IPS-NIHi7 (cell line): ENCODE measurements around the gene BHLHE40.

ENCODE experiments used
- DNase-seq: peaks from one replicate; pipeline ENCODE4 v3.0.0; 2012; ENCODE audit warnings: mixed read lengths; ENCODE audit errors: extremely low spot score

The BHLHE40 gene

DNA sequence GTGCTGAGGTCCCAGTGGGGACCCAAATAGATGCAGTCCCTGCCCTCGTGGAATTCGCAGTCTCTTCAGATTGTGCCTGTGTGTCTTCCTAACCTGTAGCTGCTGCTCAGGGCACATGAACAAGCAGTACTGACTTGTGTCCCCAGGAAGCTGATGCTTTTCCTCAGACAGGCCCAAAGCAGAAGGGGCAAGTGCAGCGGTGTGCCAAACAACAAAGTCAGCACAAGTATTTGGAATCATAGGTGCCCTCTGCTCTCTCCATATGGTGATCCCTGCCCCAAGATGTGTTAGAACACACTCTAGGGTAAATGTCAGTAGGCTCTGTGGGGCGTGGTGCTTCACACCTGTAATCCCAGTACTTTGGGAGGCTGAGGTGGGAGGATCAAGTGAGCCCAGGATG, 21.9 kb downstream of the BHLHE40 start:
- no peak for DNase-seq

GRCh38 chr3:5001805-5002173, 22.6 kb downstream of the BHLHE40 start:
- DNase-seq = no peak

DNA sequence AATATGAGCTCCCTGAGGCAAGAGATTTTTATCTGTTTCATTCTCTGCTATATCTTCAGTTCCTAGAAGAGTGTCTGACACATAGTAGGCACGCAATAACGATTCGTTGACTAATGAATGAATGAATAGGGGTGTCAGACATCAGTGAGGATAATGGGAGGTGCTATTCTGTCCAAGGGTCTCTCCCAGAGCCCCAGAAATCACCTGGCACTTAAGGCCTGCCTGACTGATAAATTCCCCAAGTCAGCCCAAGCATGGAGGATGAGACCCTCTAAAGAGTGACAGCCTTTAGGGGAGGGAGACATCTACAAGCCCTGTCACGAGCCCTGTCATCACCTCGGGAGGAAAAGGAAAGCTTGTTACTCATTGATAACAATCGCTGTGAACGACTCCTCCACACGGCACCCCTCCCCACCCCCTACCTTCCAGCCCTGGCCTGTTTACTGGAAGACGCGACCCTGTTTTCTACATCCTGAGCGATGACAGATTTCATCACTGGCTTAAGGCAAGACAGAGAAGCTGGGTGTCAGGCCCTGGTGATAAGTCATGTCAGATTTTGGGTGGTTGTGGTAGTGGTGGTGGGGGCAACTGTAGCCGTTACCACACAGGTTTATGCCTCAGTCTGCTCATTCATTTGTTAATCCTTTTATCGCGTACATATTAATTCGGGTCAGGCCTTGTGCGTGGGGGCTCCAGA, 23.1 kb downstream of the BHLHE40 start:
- peak; percentile 43 for DNase-seq

GRCh38 chr3:5002871-5003247, 23.6 kb downstream of the BHLHE40 start:
- DNase-seq = no peak

DNA sequence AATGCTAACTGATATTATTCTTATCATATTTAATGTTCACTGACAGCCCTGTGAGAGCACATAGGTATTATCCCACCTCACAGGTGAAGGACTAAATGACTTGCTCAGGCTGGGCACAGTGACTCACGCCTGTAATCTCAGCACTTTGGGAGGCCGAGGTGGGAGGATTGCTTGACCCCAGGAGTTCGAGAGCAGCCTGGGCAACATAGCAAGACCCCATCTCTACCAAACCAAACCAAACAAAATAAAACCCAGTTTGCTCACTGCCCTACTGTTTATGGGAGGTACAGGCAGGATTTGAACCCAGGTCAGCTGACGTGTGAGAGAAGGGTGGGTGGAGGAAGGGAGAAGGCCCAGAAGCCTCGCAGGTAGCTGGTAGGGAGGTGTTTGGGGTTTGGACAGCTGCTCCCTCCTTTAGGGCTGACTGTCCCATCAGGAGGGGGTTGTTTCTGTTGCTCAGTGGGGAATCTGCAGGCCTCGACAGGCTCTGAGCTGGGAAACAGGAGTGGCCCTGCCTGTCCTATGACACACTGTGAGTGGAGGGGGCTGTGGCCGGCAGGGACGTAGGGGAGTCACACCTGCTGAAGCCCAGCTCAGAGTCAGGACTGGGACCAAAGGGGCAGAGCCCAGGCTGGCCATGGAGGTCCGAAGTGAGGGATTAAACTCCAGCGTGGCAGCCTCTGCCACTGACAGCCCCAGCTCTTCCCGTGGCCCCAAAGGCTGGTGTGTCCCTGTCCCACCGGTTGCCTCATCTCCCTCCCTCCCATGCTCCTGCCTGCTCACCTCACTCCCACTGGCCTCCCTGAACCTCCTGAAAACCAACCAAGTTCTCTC, 25.3 kb downstream of the BHLHE40 start:
- DNase-seq = no peak

GRCh38 chr3:5005367-5005766, 26.1 kb downstream of the BHLHE40 start:
- DNase-seq = no peak

DNA sequence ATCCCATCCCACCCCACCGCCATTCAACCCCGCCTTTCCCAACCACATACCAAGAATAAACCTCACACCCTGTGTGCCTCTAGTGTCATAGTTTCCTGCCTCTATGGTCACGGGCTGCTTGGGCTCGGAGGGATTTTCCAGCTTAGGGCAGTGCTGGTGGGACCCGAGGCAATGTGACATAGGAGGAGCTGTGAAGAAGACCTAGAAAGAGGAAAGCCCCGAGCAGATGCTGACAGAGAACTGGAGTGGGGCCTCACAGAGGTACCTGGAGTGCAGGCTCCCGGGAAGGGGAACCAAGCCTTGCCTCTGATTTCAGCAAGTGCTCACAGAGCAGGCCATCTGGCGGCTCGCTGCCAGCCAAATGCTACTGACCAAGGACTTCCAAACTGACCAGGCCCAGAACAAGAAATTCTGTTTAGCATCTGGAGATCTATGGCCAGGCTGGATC, 27.5 kb downstream of the BHLHE40 start:
- DNase-seq = no peak

- DNase-seq = no peak
Observed at GRCh38 chr3:5007873-5008272, 28.6 kb downstream of the BHLHE40 start.

- DNase-seq = no peak
Observed at GRCh38 chr3:5009506-5010109, 30.4 kb downstream of the BHLHE40 start.

DNA sequence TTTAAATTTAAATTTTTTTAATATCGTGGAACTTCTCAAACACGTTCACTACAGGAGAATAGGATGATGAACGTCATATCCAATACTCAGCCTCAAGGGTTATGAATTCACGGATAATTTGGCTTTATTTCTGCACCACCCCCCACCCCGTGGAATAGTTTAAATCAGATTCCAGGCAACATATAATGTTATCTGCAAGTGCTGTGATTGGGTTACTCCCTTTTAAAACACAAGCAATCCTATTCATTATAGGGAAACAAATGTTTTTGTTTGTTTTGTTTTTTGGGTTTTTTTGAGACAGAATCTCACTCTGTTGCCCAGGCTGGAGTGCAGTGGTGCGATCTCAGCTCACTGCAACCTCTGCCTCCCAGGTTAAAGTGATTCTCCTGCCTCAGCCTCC, 30.9 kb downstream of the BHLHE40 start:
- no peak for DNase-seq

GRCh38 chr3:5010706-5011554, 31.7 kb downstream of the BHLHE40 start:
- no peak for DNase-seq

GRCh38 chr3:5011555-5012256, 32.5 kb downstream of the BHLHE40 start:
- DNase-seq = no peak

DNA sequence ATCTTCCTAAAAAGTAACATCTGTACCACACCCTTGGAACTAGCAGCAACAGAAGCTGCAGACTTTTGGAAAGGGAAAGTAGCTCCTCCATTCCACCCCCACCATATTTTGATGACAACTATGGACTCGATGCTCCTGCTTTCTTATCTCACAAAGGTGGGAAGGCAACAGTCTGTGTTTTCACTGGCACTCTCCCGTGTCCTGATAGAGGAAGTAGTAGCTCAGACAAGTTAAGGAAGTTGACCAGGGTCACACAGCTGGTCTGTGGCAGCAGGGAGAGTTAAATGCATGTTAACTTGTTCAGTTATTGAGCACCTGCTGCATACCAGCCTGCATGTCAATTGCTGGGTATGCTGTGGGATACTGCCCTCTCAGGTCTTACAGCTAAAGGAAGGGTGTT, 33.1 kb downstream of the BHLHE40 start:
- no peak for DNase-seq

GRCh38 chr3:5013021-5013906, 34.0 kb downstream of the BHLHE40 start:
- DNase-seq = peak; percentile 68

DNA sequence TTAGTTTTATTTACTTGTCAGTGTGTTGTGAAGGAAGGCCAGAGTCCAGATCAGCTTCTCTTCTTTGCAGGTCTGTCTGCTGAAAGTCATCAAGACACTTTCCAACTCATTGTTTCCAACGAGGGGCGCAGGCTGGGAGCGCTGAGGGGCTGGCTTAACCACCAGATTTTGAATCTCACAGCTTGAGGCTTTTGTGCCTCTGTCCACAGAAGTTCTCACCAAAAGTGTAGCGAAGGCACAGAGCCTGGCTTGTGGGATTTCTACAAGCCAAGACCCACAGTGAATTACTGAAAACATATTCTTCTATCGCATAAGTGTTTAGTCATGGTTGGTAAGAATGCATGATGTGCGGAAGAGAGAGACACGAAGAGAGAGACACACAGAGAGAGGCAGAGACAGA, 35.2 kb downstream of the BHLHE40 start:
- DNase-seq = no peak

GRCh38 chr3:5015056-5015455, 35.8 kb downstream of the BHLHE40 start:
- no peak for DNase-seq

DNA sequence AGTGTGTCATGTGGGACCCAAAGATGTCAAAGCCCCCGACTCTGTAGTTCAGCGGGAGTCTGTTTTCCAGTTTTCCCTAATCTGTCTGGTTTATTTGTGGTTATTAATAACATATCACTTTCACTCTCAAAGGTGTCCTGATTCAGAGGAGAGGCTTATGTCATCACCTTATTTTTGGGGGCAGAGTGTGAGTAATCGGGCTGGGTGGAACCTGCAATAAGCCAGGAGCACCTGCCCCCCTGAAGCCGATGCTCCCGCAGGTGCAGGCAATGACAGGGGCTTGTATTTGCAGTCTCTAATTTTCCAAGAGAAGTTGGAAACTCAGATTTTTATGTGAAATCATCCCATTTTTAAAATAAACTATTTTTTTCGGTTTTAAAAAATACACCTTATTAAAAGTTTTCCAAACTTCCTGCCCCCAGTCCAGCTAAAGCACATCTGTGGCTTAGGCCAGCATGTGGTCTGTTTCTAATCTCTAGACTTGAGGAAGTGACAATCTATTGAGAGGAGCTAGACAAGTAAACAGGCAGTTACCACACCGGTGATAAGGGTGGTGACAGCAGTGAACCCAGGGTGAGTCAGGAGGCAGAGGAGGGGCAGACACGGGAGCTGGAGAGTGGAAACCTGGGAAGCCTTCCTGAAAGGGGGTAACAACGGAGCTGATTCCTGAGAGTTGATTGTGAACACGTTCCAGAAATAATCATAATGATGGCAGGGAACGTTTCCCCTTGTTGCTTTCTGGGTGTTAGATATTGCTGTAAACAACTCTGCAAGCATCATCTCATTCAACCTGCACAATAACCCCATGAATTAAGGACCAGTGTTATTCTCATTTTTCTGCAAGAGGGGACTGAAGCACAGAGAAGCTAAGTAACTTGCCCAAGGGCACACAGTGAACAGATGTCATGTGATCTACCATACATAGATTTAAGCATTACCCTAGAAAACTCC, 37.2 kb downstream of the BHLHE40 start:
- no peak for DNase-seq

GRCh38 chr3:5017925-5018531, 38.8 kb downstream of the BHLHE40 start:
- no peak for DNase-seq
